Choroid plexus epithelial cell (primary cell): Measurements from ENCODE around the gene LPP.

Source experiments
- DNase-seq: peaks from one replicate; pipeline ENCODE4 v3.0.0-alpha.2; 2010; ENCODE audit warnings: low read depth
- H3K4me3 ChIP-seq: 2 replicates; pipeline ENCODE4 v1.5.1; 2011; ENCODE audit warnings: low read depth, mild to moderate bottlenecking, control low read depth, low read length, moderate library complexity
- TF ChIP-seq, protein P1 (sequence below): conservative IDR thresholded peaks from 2 replicates; pipeline ENCODE4 v1.5.1; 2011; ENCODE audit warnings: low read depth, mild to moderate bottlenecking, control low read depth, inconsistent platforms, low read length, moderate library complexity

LPP gene

GRCh38 chr3:188254520-188255070 lies 100.6 kb downstream of the LPP start:
- H3K4me3 ChIP-seq: no peak overlapping the region
- DNase-seq: no peak
- TF ChIP-seq, protein P1, sequence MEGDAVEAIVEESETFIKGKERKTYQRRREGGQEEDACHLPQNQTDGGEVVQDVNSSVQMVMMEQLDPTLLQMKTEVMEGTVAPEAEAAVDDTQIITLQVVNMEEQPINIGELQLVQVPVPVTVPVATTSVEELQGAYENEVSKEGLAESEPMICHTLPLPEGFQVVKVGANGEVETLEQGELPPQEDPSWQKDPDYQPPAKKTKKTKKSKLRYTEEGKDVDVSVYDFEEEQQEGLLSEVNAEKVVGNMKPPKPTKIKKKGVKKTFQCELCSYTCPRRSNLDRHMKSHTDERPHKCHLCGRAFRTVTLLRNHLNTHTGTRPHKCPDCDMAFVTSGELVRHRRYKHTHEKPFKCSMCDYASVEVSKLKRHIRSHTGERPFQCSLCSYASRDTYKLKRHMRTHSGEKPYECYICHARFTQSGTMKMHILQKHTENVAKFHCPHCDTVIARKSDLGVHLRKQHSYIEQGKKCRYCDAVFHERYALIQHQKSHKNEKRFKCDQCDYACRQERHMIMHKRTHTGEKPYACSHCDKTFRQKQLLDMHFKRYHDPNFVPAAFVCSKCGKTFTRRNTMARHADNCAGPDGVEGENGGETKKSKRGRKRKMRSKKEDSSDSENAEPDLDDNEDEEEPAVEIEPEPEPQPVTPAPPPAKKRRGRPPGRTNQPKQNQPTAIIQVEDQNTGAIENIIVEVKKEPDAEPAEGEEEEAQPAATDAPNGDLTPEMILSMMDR: no peak

- TF ChIP-seq, protein P1: no peak
- H3K4me3 ChIP-seq: no peak overlapping the region
- no peak for DNase-seq
These were observed 101.2 kb downstream of the LPP start for GRCh38 chr3:188255190-188255589.

GRCh38 chr3:188256758-188257157 lies 102.8 kb downstream of the LPP start:
- no peak overlapping the region for H3K4me3 ChIP-seq
- no peak for DNase-seq
- TF ChIP-seq, protein P1: no peak

DNA sequence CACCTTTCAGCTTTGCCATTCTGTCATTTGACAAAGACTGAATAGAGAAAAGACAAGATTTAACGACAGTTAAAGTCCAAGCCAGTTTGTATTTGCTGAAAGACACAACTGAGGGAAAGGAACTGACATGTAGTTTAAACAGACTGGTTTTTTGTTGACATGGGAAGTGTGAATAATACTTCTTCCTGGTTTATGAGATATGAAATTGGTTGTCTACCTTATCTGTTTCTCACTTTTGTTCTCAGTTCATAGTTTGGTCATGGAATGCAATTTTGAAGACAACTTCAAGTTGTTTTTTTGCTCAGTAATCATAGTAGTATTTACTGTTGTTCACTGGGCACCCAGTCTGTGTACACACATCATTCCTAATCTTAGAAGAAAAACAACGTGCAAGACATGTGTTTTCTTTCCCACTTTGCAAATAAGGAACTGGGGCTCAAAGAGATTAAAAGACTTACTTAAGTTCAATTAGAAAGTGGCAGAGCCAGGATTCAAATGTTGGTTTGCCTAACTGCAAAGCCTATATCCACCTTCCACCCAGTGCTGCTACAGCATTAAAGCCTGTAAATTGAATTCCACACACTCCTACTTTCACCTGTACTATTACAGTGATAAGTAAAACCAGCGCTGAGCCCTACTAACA lies 103.5 kb downstream of the LPP start:
- no peak overlapping the region for H3K4me3 ChIP-seq
- DNase-seq: no peak
- TF ChIP-seq, protein P1: no peak

- H3K4me3 ChIP-seq: no peak overlapping the region
- no peak for DNase-seq
- TF ChIP-seq, protein P1: no peak
These were observed 105.2 kb downstream of the LPP start for GRCh38 chr3:188259191-188259590.

GRCh38 chr3:188259596-188259995 lies 105.6 kb downstream of the LPP start:
- DNase-seq: no peak

More at GRCh38 chr3:188259596-188259995, 105.6 kb downstream of the LPP start:
- H3K4me3 ChIP-seq: no peak overlapping the region
- TF ChIP-seq, protein P1: no peak
